ENCODE data around the gene EHD4.

EHD4 gene

GRCh38 chr15:41972253-41973242, at the start of gene EHD4:
Gene EHD4, minus strand, starts transcription at chr15:41972557. Its CDS starts 63 bp downstream, at chr15:41972494.
- peak; percentile 100 for DNase-seq (ENCODE audit: low spot score)

- DNase-seq (ENCODE audit: low spot score): no peak
Measured at GRCh38 chr15:42021593-42021992, 49.2 kb upstream of the EHD4 start.

- no peak for DNase-seq (ENCODE audit: low spot score)
Measured at GRCh38 chr15:42020713-42021273, 48.4 kb upstream of the EHD4 start, which contains the start of gene PLA2G4E. Gene PLA2G4E, minus strand, starts transcription at chr15:42021042. Its CDS starts 12 bp downstream, at chr15:42021030.

GRCh38 chr15:42018306-42019224, 46.2 kb upstream of the EHD4 start:
- DNase-seq (ENCODE audit: low spot score): no peak

- no peak for DNase-seq (ENCODE audit: low spot score)
Measured at GRCh38 chr15:42016971-42017370, 44.6 kb upstream of the EHD4 start.

- DNase-seq (ENCODE audit: low spot score): no peak
Measured at GRCh38 chr15:42014406-42014805, 42.0 kb upstream of the EHD4 start.

- DNase-seq (ENCODE audit: low spot score): no peak
Measured at GRCh38 chr15:42012928-42013482, 40.6 kb upstream of the EHD4 start.

- DNase-seq (ENCODE audit: low spot score): peak; percentile 63
Measured at GRCh38 chr15:42012241-42012640, 39.9 kb upstream of the EHD4 start.

GRCh38 chr15:42011074-42011473, 38.7 kb upstream of the EHD4 start:
- no peak for DNase-seq (ENCODE audit: low spot score)

GRCh38 chr15:42010434-42010833, 38.1 kb upstream of the EHD4 start:
- peak; percentile 69 for DNase-seq (ENCODE audit: low spot score)

- DNase-seq (ENCODE audit: low spot score): no peak
Measured at GRCh38 chr15:42009474-42009873, 37.1 kb upstream of the EHD4 start.

- no peak for DNase-seq (ENCODE audit: low spot score)
Measured at GRCh38 chr15:42009022-42009421, 36.7 kb upstream of the EHD4 start.

GRCh38 chr15:42007386-42007785, 35.0 kb upstream of the EHD4 start:
- DNase-seq (ENCODE audit: low spot score): no peak

GRCh38 chr15:42002333-42002732, 30.0 kb upstream of the EHD4 start:
- no peak for DNase-seq (ENCODE audit: low spot score)

GRCh38 chr15:42001236-42001635, 28.9 kb upstream of the EHD4 start:
- no peak for DNase-seq (ENCODE audit: low spot score)

GRCh38 chr15:41999290-42000285, 27.2 kb upstream of the EHD4 start:
- DNase-seq (ENCODE audit: low spot score): no peak

GRCh38 chr15:41997845-41998244, 25.5 kb upstream of the EHD4 start:
- no peak for DNase-seq (ENCODE audit: low spot score)

- no peak for DNase-seq (ENCODE audit: low spot score)
Measured at GRCh38 chr15:41996921-41997592, 24.7 kb upstream of the EHD4 start.

- DNase-seq (ENCODE audit: low spot score): no peak
Measured at GRCh38 chr15:41996376-41996775, 24.0 kb upstream of the EHD4 start.

GRCh38 chr15:41995476-41995855, 23.1 kb upstream of the EHD4 start:
- DNase-seq (ENCODE audit: low spot score): no peak
